ENCODE data around the gene CRKL. TPM values are rescaled to one million over a fixed set of nuclear protein-coding genes. Genes with fewer than 3 reads are reported as not detected.

CRKL gene
- total RNA-seq, 1 donor from 2014 or later, result 72.9 TPM

- no peak for TF ChIP-seq CTCF (IDR thresholded peaks at IDR 0.05; ENCODE audit: insufficient read depth, low read length, severe bottlenecking)
- H3K4me3 ChIP-seq (ENCODE audit: low read depth, low read length), result no peak overlapping the region
- DNase-seq (ENCODE audit: low read depth) (no peak), FAIRE-seq (no peak)
- peaks cover 1% of the 10 kb centered on the region for H3K36me3 ChIP-seq (ENCODE audit: control insufficient read depth, insufficient read depth, low read length)
- no peaks in the 10 kb centered on the region for H3K27me3 ChIP-seq (ENCODE audit: control insufficient read depth, insufficient read depth, low read length)
These were observed 46.2 kb downstream of the CRKL start for GRCh38 chr22:20963201-20964052.

- FAIRE-seq, result no peak
- H3K36me3 ChIP-seq (ENCODE audit: control insufficient read depth, insufficient read depth, low read length), result peaks cover 1% of the 10 kb centered on the region
- H3K27me3 ChIP-seq (ENCODE audit: control insufficient read depth, insufficient read depth, low read length), result no peaks in the 10 kb centered on the region
- no peak for TF ChIP-seq CTCF (IDR thresholded peaks at IDR 0.05; ENCODE audit: insufficient read depth, low read length, severe bottlenecking)
- peak overlapping the region; percentile 27 for H3K4me3 ChIP-seq (ENCODE audit: low read depth, low read length)
- no peak for DNase-seq (ENCODE audit: low read depth)
These were observed 47.0 kb downstream of the CRKL start for GRCh38 chr22:20964090-20964798.

- no peak for DNase-seq (ENCODE audit: low read depth)
- no peak for TF ChIP-seq CTCF (IDR thresholded peaks at IDR 0.05; ENCODE audit: insufficient read depth, low read length, severe bottlenecking)
- H3K27me3 ChIP-seq (ENCODE audit: control insufficient read depth, insufficient read depth, low read length), result no peaks in the 10 kb centered on the region
- FAIRE-seq, result no peak
- H3K4me3 ChIP-seq (ENCODE audit: low read depth, low read length), result peak overlapping the region; percentile 27
- H3K36me3 ChIP-seq (ENCODE audit: control insufficient read depth, insufficient read depth, low read length), result peaks cover 1% of the 10 kb centered on the region
These were observed 47.5 kb downstream of the CRKL start for GRCh38 chr22:20964799-20965103.

GRCh38 chr22:20965104-20965887, 48.1 kb downstream of the CRKL start:
- FAIRE-seq (no peak), DNase-seq (ENCODE audit: low read depth) (no peak)
- Histone ChIP-seq H3K27me3 (ENCODE audit: control insufficient read depth, insufficient read depth, low read length) (no peaks in the 10 kb centered on the region), H3K4me3 (ENCODE audit: low read depth, low read length) (no peak overlapping the region), H3K36me3 (ENCODE audit: control insufficient read depth, insufficient read depth, low read length) (peaks cover 1% of the 10 kb centered on the region)
- TF ChIP-seq CTCF (IDR thresholded peaks at IDR 0.05; ENCODE audit: insufficient read depth, low read length, severe bottlenecking), result no peak

GRCh38 chr22:20965888-20966855, 49.0 kb downstream of the CRKL start:
- DNase-seq (ENCODE audit: low read depth), result no peak
- no peak for FAIRE-seq
- Histone ChIP-seq H3K27me3 (ENCODE audit: control insufficient read depth, insufficient read depth, low read length) (no peaks in the 10 kb centered on the region), H3K36me3 (ENCODE audit: control insufficient read depth, insufficient read depth, low read length) (peaks cover 1% of the 10 kb centered on the region), H3K4me3 (ENCODE audit: low read depth, low read length) (no peak overlapping the region)
- TF ChIP-seq CTCF (IDR thresholded peaks at IDR 0.05; ENCODE audit: insufficient read depth, low read length, severe bottlenecking), result no peak
